Measurements from ENCODE around the gene CRAT.

Gene CRAT

GRCh38 chr9:129110740-129111527 lies at the start of gene CRAT, which contains the start of gene PTPA:
Gene CRAT (minus strand): TSS chr9:129110793. CDS start chr9:129110509, 284 bp downstream.
Gene PTPA (plus strand): TSS chr9:129111415. CDS start chr9:129111601, 186 bp downstream.
- DNase-seq = peak; percentile 96

GRCh38 chr9:129156163-129156562 lies 45.6 kb upstream of the CRAT start:
- DNase-seq = no peak

DNA sequence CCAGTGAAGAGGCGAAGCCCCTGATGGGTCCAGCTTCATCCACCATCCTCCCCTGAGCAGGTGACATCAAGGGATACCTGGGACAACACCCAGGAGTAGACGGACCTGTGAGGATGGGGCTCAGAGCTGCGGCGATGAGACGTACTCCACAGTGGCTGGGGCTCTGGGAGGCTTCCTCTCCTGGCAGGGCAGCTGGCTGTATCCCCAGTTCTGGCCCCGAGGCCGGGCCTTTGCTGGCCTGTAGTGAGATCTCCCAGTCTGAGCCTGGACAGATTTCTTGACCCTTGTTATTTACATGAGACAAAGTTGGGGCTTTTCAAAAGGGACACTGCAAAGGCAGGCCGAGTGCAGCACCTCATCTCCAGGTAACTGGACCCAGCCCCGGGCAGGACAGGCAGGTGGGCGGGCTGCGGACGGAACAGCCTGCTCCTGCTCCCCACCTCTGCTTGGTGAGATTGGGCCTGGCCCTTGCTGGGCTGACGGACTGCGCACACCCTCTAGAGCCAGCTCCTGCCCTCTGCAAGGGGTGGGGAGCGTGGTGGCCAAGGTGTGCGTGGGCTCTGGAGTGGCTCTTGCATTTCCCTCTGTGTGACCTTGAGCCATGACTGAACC lies 44.4 kb upstream of the CRAT start:
- DNase-seq = no peak

DNA sequence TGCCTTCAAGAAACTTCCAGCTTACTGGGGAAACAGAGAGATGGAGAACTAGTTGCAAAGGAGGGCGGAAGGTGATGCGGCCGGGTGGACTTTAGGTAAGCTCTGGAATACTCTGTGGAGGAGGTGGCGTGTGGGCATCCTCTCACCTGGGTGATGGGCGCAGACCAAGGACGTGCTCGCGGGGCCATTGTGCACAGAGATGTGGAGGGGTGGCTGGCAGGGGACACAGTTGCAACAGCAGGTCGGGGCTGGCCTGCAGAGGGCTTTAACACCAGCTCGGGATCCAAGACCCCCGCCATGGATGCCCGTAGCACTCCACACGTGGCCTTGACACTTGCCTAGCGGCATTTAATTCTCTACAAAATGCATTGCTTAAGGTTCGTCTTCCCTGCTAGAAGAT lies 40.9 kb upstream of the CRAT start:
- no peak for DNase-seq

- no peak for DNase-seq
Measured at GRCh38 chr9:129150672-129151211, 40.1 kb upstream of the CRAT start.

DNA sequence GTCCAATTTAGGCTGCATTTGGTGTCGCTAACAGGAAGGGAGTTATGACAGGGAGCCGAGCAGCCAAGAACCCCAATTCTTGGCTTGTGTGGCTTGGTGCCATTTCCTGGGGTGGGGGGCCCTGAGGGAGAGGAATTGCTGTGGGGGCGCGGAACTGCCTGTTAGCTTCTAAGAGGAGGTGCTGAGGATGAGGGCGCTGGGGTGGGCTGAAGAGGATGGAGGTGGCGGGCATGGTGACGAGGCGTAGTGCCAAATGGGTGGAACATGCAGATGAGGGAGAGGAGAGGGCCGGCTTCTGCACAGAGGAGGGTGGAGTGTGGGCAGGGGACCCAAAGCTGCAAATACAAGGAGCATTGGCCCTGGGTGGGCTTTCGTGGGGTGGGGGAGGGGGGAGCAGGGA lies 39.5 kb upstream of the CRAT start:
- no peak for DNase-seq

GRCh38 chr9:129149442-129149841 lies 38.8 kb upstream of the CRAT start:
- no peak for DNase-seq

- DNase-seq = no peak
Measured at GRCh38 chr9:129148463-129149204, 38.0 kb upstream of the CRAT start.

- DNase-seq = no peak
Measured at GRCh38 chr9:129146441-129146941, 35.9 kb upstream of the CRAT start.

DNA sequence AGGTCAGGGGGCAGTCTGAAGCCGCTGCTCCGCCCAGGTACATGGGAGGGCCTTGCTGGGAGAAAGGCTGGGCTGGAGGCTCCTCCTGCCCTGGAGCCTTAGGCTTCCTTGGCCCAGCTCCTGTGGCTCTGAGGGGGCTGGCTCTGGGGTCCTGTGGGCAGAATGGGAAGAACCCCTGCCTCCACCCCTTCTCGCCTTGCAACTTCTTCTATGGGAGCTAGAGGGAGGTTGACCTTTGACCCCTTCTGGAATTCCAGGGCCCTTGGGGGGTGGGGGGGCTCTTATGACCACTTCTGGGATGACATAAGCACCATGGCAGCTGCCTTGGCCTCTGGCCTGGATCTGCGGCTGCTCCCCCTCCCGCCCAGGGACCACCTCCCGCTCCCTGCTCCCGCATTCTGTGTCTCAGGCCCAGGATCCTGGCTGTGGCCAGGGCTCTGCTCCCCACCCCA lies 35.3 kb upstream of the CRAT start:
- no peak for DNase-seq

- DNase-seq = no peak
Measured at GRCh38 chr9:129145316-129145715, 34.7 kb upstream of the CRAT start.

DNA sequence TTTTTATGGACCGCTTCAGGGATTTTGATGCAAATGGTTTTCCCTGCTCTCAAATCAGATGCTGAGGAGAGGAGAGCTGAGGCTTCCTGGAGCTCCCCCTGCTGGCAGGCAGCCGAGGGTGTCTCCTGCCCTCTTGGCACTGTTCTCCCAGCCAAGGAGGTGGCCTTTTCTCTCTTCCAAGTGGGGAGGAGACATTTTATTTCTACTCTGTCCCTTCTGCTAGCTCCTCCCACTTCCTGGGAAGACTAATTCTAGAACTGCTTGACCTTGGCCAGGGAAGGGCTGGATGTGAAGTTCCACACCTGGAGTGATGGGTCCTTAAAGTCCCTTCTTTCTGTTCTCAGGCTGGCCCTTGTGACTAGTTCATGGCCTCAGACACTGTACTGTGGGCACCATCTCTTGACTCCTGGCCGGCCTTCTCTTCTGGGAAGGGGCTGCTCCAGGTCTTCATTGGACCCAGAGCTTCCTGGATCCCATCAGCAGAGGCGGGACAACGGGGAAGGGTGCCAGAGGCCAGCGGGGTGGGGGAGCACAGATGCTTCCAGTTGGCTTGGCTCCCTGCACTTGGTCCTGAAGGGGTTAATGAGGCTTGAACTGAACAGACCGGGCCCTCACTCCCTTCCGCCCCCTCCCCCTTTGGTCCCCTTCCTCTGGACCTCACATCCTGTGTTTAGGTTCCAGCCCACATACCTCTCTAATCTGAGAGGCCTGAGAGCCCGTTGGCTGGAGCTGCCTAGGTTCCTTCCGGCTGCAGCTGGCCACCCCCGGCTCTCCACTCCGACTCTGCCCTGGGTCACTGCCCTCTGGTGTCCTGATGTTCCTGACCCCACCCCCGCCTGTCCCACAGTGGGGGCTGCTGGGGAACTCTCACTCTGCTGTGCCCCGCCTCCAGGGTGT lies 32.7 kb upstream of the CRAT start:
- peak; percentile 73 for DNase-seq

- no peak for DNase-seq
Measured at GRCh38 chr9:129142138-129142935, 31.7 kb upstream of the CRAT start.

GRCh38 chr9:129141066-129142041 lies 30.8 kb upstream of the CRAT start:
- DNase-seq = peak; percentile 61

DNA sequence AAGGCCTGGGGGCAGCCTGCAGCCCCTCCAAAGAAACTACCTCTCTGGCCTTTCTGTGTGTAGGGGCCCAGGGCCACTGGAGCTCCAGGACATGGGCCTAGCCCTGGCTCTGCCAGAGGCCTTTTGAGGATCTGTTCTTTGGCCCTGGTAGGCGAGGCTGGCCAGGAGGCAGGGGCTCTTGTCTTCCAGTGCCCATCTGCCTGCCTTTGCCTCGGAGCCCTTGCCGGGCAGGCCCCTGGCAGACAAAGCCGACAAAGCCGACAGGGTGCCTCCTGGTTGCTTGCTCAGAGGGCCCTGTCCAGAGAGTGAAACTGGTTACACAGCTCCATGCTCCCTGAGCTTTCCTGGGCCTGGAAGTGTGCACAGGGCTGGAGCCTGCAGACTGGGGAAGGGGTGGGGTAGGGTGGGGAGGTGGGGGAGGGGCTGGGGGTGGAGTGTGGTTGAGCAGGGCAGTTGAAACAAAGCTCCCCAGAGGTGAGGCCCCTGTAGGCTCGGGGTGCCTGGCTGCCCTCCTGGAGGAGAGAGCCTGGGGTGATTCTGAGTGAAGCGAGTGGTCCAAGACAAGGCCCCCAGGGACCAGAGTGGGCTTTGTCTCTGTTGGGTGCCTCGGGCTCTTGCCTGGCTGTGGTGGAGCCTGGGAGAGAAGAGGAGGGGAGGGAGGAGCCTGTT lies 29.9 kb upstream of the CRAT start:
- no peak for DNase-seq

DNA sequence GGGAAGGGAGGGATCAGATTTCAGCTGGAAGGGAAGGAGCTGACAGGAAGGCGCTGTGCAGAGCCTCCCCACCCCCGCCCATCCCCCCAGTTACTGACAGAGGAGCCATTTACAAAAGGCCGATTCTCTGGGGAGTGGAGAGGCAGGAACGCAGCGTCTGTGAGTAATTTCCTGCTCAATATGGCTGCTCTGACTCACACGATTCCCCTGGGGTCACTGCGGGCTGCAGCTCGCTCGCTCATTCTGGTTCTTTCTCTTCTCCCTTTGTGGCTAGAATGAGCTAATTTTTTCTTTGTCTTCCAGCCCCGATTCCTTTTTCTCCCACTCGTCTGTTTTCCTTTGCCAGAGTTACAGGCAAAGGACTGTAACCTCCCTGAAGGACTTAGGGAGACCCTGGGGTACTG lies 29.4 kb upstream of the CRAT start:
- DNase-seq = peak; percentile 92

DNA sequence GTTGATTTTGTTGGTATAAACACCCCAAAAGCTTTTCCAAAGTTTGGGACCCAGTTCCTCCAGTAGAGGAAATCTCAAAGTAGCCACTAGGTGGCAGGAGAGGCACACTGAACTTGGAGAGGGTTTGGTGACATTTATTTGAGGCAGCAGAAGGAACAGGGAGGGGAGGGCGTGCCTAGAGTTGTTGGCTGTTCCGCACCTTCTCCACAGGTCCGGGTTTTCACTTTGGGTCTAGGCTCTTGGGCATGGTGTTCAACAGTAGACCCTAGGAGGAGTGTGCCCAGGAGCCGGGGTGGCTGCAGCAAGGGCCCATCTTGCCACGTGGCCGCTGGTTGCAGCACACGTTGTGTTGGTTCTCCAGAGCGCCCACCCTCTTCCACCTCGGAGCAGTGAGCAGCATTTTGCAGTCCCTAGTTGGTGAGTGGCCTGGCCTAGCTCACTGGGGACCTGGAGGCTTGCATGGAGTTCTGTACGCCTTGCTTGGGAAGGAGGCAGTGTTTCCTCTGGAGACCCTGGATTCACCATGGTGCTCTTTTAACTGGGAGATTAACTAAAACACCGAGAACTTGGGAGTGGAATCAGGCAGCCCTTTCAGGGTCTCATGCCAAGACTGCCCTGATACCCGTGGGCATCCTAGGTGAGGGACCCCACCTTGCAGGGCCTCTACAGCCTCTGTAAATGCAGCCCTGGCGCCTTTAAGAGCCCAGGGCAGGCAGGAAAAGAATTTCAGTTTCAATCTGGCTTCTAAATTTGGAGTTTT lies 28.8 kb upstream of the CRAT start:
- DNase-seq = peak; percentile 77

- no peak for DNase-seq
Measured at GRCh38 chr9:129138476-129139232, 28.1 kb upstream of the CRAT start.

All from CD4-positive, alpha-beta T cell treated with Interleukin-15 for 1 hour (primary cell).